ENCODE results near the gene ACTL6A.

ACTL6A gene

GRCh38 chr3:179613807-179614206, 51.1 kb downstream of the ACTL6A start:
- 0 out of 2 replicates have a peak, but pooled peaks cover 4% of the 10 kb centered on the region for H3F3A ChIP-seq (ENCODE audit: control insufficient read depth, insufficient read depth)
- peaks cover 17% of the 10 kb centered on the region for H3K4me1 ChIP-seq (ENCODE audit: control insufficient read depth, low read length)
- H3K79me2 ChIP-seq (ENCODE audit: control insufficient read depth, low read length), result peaks cover 45% of the 10 kb centered on the region
- H4K20me1 ChIP-seq (ENCODE audit: control insufficient read depth, insufficient read depth, low read depth, low read length), result no peaks in the 10 kb centered on the region
- peaks cover 50% of the 10 kb centered on the region for H3K36me3 ChIP-seq (ENCODE audit: control insufficient read depth, low read length)
- no peaks in the 10 kb centered on the region for H3K9me3 ChIP-seq (ENCODE audit: control insufficient read depth, insufficient read depth, low read length)
- no peak overlapping the region for H3K4me2 ChIP-seq (ENCODE audit: low read length)
- H3K27me3 ChIP-seq (ENCODE audit: control insufficient read depth, low read length), result no peaks in the 10 kb centered on the region
- no peak overlapping the region for H3K4me3 ChIP-seq (ENCODE audit: low read length)
- no peak overlapping the region for H3K27ac ChIP-seq (ENCODE audit: low read depth, low read length)
- TF ChIP-seq CTCF (IDR thresholded peaks at IDR 0.05; ENCODE audit: low read depth, low read length, poor library complexity, severe bottlenecking) (no peak), EZH2phosphoT487 (IDR thresholded peaks at IDR 0.05; ENCODE audit: borderline replicate concordance, low read length) (no peak)
- H3K9me2 ChIP-seq (replicated peaks; ENCODE audit: control insufficient read depth, low read length), result no peaks in the 10 kb centered on the region

DNA sequence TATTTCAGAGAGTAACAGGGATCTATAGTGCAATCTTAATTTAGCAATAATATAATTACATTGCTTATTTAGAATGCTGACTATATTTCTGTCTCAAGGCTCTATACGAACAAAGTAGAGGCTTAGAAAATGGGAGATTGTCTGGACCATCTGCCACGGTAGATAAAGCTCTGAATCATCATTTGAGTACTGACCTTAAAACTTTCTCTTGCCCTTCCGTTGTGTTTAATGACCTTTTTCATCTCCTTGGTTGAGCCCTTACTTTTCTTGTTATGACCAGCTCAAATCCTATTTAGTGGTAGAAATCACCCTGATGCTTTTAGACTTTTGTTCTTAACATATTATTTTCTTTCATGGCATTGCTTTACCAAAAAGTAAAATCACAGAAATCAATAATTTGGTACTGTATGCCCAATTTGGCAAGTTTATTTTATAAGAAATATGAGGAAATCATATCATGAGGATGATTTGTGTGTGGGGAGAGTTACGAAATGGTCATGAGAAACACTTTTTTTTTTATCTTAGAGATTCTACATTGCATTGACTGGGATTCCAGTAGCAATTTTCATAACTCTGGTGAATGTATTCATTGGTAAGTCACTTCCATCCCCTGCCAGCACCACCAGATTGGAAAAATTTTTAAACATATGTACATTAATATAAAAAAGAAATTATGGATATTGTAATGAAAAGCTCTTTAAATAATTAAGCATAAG, 52.9 kb downstream of the ACTL6A start:
- Histone ChIP-seq H3F3A (ENCODE audit: control insufficient read depth, insufficient read depth) (0 out of 2 replicates have a peak, but pooled peaks cover 4% of the 10 kb centered on the region), H3K9me3 (ENCODE audit: control insufficient read depth, insufficient read depth, low read length) (no peaks in the 10 kb centered on the region), H4K20me1 (ENCODE audit: control insufficient read depth, insufficient read depth, low read depth, low read length) (no peaks in the 10 kb centered on the region), H3K4me1 (ENCODE audit: control insufficient read depth, low read length) (peaks cover 10% of the 10 kb centered on the region), H3K4me3 (ENCODE audit: low read length) (no peak overlapping the region), H3K9me2 (replicated peaks; ENCODE audit: control insufficient read depth, low read length) (no peaks in the 10 kb centered on the region), H3K27ac (ENCODE audit: low read depth, low read length) (no peak overlapping the region), H3K27me3 (ENCODE audit: control insufficient read depth, low read length) (no peaks in the 10 kb centered on the region), H3K4me2 (ENCODE audit: low read length) (no peak overlapping the region), H3K36me3 (ENCODE audit: control insufficient read depth, low read length) (peaks cover 42% of the 10 kb centered on the region), H3K79me2 (ENCODE audit: control insufficient read depth, low read length) (peaks cover 28% of the 10 kb centered on the region)
- TF ChIP-seq CTCF (IDR thresholded peaks at IDR 0.05; ENCODE audit: low read depth, low read length, poor library complexity, severe bottlenecking) (no peak), EZH2phosphoT487 (IDR thresholded peaks at IDR 0.05; ENCODE audit: borderline replicate concordance, low read length) (no peak)

- no peaks in the 10 kb centered on the region for H3K9me2 ChIP-seq (replicated peaks; ENCODE audit: control insufficient read depth, low read length)
- H3K36me3 ChIP-seq (ENCODE audit: control insufficient read depth, low read length), result peaks cover 59% of the 10 kb centered on the region
- H3K4me2 ChIP-seq (ENCODE audit: low read length), result no peak overlapping the region
- no peaks in the 10 kb centered on the region for H3K27me3 ChIP-seq (ENCODE audit: control insufficient read depth, low read length)
- no peaks in the 10 kb centered on the region for H3K4me1 ChIP-seq (ENCODE audit: control insufficient read depth, low read length)
- no peaks in the 10 kb centered on the region for H4K20me1 ChIP-seq (ENCODE audit: control insufficient read depth, insufficient read depth, low read depth, low read length)
- no peaks in the 10 kb centered on the region; the same call in 1 of the 2 replicates for H3K79me2 ChIP-seq (ENCODE audit: control insufficient read depth, low read length)
- peaks cover 4% of the 10 kb centered on the region; the same call in 1 of the 2 replicates for H3F3A ChIP-seq (ENCODE audit: control insufficient read depth, insufficient read depth)
- no peaks in the 10 kb centered on the region for H3K9me3 ChIP-seq (ENCODE audit: control insufficient read depth, insufficient read depth, low read length)
- H3K27ac ChIP-seq (ENCODE audit: low read depth, low read length), result no peak overlapping the region
- no peak overlapping the region for H3K4me3 ChIP-seq (ENCODE audit: low read length)
- TF ChIP-seq CTCF (IDR thresholded peaks at IDR 0.05; ENCODE audit: low read depth, low read length, poor library complexity, severe bottlenecking), result no peak
Measured at GRCh38 chr3:179622023-179622422, 59.3 kb downstream of the ACTL6A start.
